Hepatocyte (in vitro differentiated cells): ENCODE results near the gene DIP2C. TPM values are rescaled to one million over a fixed set of nuclear protein-coding genes. Genes with fewer than 3 reads are reported as not detected.

Experiments used
- DNase-seq: peaks from one replicate; pipeline ENCODE4 v3.0.0-alpha.2; 2016; ENCODE audit warnings: low spot score
- H2AFZ ChIP-seq: fragments of 200-600 bp; sonication (generic); 2 replicates; pipeline ENCODE4 v1.6.0; 2016; ENCODE audit warnings: antibody characterized with exemption, mild to moderate bottlenecking
- H3K27ac ChIP-seq: fragments of 200-600 bp; sonication (generic); 2 replicates; pipeline ENCODE4 v1.5.1; 2016; ENCODE audit warnings: mild to moderate bottlenecking
- H3K27me3 ChIP-seq: fragments of 200-600 bp; sonication (generic); 2 replicates; pipeline ENCODE4 v1.6.1; 2016
- H3K36me3 ChIP-seq: fragments of 200-600 bp; sonication (generic); replicated peaks from 2 replicates; pipeline ENCODE4 v1.5.1; 2016; ENCODE audit warnings: low read depth; ENCODE audit not compliant: insufficient read depth
- H3K4me1 ChIP-seq: fragments of 200-600 bp; sonication (generic); 2 replicates; pipeline ENCODE4 v1.5.1; 2016; ENCODE audit warnings: mild to moderate bottlenecking, moderate library complexity; ENCODE audit not compliant: insufficient read depth
- H3K4me2 ChIP-seq: fragments of 200-600 bp; sonication (generic); 2 replicates; pipeline ENCODE4 v1.6.0; 2016
- H3K4me3 ChIP-seq: fragments of 200-600 bp; sonication (generic); 2 replicates; pipeline ENCODE4 v1.5.1; 2016; ENCODE audit warnings: mild to moderate bottlenecking
- H3K79me2 ChIP-seq: fragments of 200-600 bp; sonication (generic); 2 replicates; pipeline ENCODE4 v1.6.0; 2017; ENCODE audit warnings: mild to moderate bottlenecking
- H3K9me2 ChIP-seq: fragments of 200-600 bp; sonication (generic); replicated peaks from 2 replicates; pipeline ENCODE4 v1.6.0; 2017; ENCODE audit warnings: mild to moderate bottlenecking; ENCODE audit not compliant: insufficient read depth
- H3K9me3 ChIP-seq: fragments of 200-600 bp; sonication (generic); 2 replicates; pipeline ENCODE4 v1.5.1; 2016; ENCODE audit warnings: low read depth, mild to moderate bottlenecking
- H4K20me1 ChIP-seq: fragments of 200-600 bp; sonication (generic); 2 replicates; pipeline ENCODE4 v1.6.0; 2016; ENCODE audit warnings: mild to moderate bottlenecking; ENCODE audit not compliant: insufficient read depth, poor library complexity, severe bottlenecking
- CTCF ChIP-seq: fragments of 200-600 bp; sonication (generic); IDR thresholded peaks from 2 replicates; pipeline ENCODE4 v1.5.1; 2016; ENCODE audit warnings: antibody characterized with exemption, mild to moderate bottlenecking; ENCODE audit not compliant: poor library complexity
- EZH2 ChIP-seq: fragments of 200-600 bp; sonication (generic); IDR thresholded peaks from 2 replicates; pipeline ENCODE4 v1.6.1; 2016; ENCODE audit warnings: antibody characterized with exemption, mild to moderate bottlenecking, borderline replicate concordance
- EZH2phosphoT487 ChIP-seq: fragments of 200-600 bp; sonication (generic); IDR thresholded peaks from one replicate; pipeline ENCODE4 v1.6.1; 2018; ENCODE audit warnings: antibody characterized with exemption, mild to moderate bottlenecking, low read depth, moderate library complexity; ENCODE audit not compliant: unreplicated experiment, severe bottlenecking
- WGBS: methylation state at CpG from one replicate; pipeline ENCODE4 v1.1.6; 2016; ENCODE audit warnings: low lambda C conversion rate; ENCODE audit errors: missing lambda C conversion rate; 5-methylcytosine and 5-hydroxymethylcytosine counted together
- polyA plus RNA-seq: library from polyadenylated mRNA; unstranded; fragments of >200 nt; fragmentation: Nextera tagmentation; extraction: Ambion mirVana; gene quantifications from 2 replicates; pipeline ENCODE4 v1.2.1, GENCODE V29; 2016
- total RNA-seq: library from RNA; depleted of rRNA; stranded (reverse); fragments of >200 nt; gene quantifications from 2 replicates; pipeline ENCODE4 v1.2.3, GENCODE V29; 2014

The DIP2C gene
- total and polyA plus RNA-seq, 2 experiments from 2014 or later, result 11.1 to 12.8 TPM

- TF ChIP-seq EZH2phosphoT487, result no peak
- TF ChIP-seq EZH2, result no peak
- no peak for TF ChIP-seq CTCF
- H3K27me3 ChIP-seq, result no peaks in the 10 kb centered on the region
- no peak overlapping the region for H3K4me2 ChIP-seq
- no peaks in the 10 kb centered on the region for H3K4me1 ChIP-seq
- DNase-seq, result no peak
- no peak overlapping the region for H2AFZ ChIP-seq
- H3K9me2 ChIP-seq, result no peaks in the 10 kb centered on the region
- H3K4me3 ChIP-seq, result no peak overlapping the region
- 83% methylated on average over 18 of the region's 18 CpGs for WGBS
- H3K27ac ChIP-seq, result no peak overlapping the region
- H4K20me1 ChIP-seq, result no peaks in the 10 kb centered on the region
- no peaks in the 10 kb centered on the region for H3K79me2 ChIP-seq
- no peaks in the 10 kb centered on the region for H3K9me3 ChIP-seq
- no peaks in the 10 kb centered on the region for H3K36me3 ChIP-seq
Observed at GRCh38 chr10:397321-398068, 292.0 kb downstream of the DIP2C start.

GRCh38 chr10:396535-397220, 292.8 kb downstream of the DIP2C start:
- no peaks in the 10 kb centered on the region for H3K9me3 ChIP-seq
- no peak overlapping the region for H3K4me3 ChIP-seq
- H3K9me2 ChIP-seq, result no peaks in the 10 kb centered on the region
- no peaks in the 10 kb centered on the region for H3K79me2 ChIP-seq
- H3K4me1 ChIP-seq, result no peaks in the 10 kb centered on the region
- no peaks in the 10 kb centered on the region for H4K20me1 ChIP-seq
- no peak overlapping the region for H3K27ac ChIP-seq
- no peak for DNase-seq
- 81% methylated on average over 6 of the region's 8 CpGs for WGBS
- no peaks in the 10 kb centered on the region for H3K27me3 ChIP-seq
- H3K4me2 ChIP-seq, result no peak overlapping the region
- H2AFZ ChIP-seq, result no peak overlapping the region
- TF ChIP-seq EZH2phosphoT487 (no peak), EZH2 (no peak), CTCF (no peak)
- H3K36me3 ChIP-seq, result no peaks in the 10 kb centered on the region

GRCh38 chr10:396107-396506, 293.4 kb downstream of the DIP2C start:
- H3K4me1 ChIP-seq, result no peaks in the 10 kb centered on the region
- no peaks in the 10 kb centered on the region for H4K20me1 ChIP-seq
- 95% methylated on average over 5 of the region's 5 CpGs for WGBS
- no peaks in the 10 kb centered on the region for H3K36me3 ChIP-seq
- no peaks in the 10 kb centered on the region for H3K27me3 ChIP-seq
- H2AFZ ChIP-seq, result no peak overlapping the region
- TF ChIP-seq EZH2phosphoT487 (no peak), EZH2 (no peak), CTCF (no peak)
- H3K4me2 ChIP-seq, result no peak overlapping the region
- H3K27ac ChIP-seq, result no peak overlapping the region
- no peaks in the 10 kb centered on the region for H3K79me2 ChIP-seq
- H3K4me3 ChIP-seq, result no peak overlapping the region
- no peaks in the 10 kb centered on the region for H3K9me2 ChIP-seq
- DNase-seq, result no peak
- H3K9me3 ChIP-seq, result no peaks in the 10 kb centered on the region
